ENCODE data around the gene DDX5. TPM values are rescaled to one million over a fixed set of nuclear protein-coding genes. Genes with fewer than 3 reads are reported as not detected.

The DDX5 gene
- total and polyA plus RNA-seq, 2 donors (not counting 1 experiment from before 2014, with no cell fraction given) = 439 to 598 TPM

GRCh38 chr17:64537488-64537887 lies 31.4 kb upstream of the DDX5 start:
- no peak for DNase-seq (ENCODE audit: low read depth in 2 of 2)
- no peak overlapping the region for H3K9ac ChIP-seq (ENCODE audit: insufficient read depth, low read length)
- TF ChIP-seq, protein P1, sequence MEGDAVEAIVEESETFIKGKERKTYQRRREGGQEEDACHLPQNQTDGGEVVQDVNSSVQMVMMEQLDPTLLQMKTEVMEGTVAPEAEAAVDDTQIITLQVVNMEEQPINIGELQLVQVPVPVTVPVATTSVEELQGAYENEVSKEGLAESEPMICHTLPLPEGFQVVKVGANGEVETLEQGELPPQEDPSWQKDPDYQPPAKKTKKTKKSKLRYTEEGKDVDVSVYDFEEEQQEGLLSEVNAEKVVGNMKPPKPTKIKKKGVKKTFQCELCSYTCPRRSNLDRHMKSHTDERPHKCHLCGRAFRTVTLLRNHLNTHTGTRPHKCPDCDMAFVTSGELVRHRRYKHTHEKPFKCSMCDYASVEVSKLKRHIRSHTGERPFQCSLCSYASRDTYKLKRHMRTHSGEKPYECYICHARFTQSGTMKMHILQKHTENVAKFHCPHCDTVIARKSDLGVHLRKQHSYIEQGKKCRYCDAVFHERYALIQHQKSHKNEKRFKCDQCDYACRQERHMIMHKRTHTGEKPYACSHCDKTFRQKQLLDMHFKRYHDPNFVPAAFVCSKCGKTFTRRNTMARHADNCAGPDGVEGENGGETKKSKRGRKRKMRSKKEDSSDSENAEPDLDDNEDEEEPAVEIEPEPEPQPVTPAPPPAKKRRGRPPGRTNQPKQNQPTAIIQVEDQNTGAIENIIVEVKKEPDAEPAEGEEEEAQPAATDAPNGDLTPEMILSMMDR (conservative IDR thresholded peaks at IDR 0.05 in 1 of 2, IDR thresholded peaks at IDR 0.05 in 1 of 2; ENCODE audit: low read depth in 1 of 2, low read length in 2 of 2) = no peak
- TF ChIP-seq EZH2 (IDR thresholded peaks at IDR 0.05; ENCODE audit: low read length, missing control alignments) = no peak

DNA sequence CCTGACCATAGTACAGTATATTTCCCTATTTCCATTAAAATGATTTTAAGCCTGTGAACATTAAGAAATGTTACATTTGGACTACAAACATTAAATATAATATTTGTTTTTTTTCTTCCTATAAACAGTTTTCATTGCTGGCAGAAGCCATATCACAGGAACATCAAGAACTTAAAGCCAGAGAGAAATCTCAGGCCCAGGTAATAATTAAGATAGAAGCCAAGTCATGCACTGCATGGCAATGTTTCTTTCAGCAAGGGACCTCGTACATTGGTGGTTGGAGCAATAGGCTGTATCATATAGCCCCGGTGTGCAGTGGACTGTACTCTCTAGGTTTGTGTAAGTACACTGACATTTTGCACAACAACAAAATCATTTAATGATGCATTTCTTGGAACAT lies 30.8 kb upstream of the DDX5 start:
- Histone ChIP-seq H3K4me2 (ENCODE audit: extremely low read depth, insufficient read depth, low read length) (no peak overlapping the region), H3K9me3 (ENCODE audit: control insufficient read depth, insufficient read depth, low read depth, low read length) (no peaks in the 10 kb centered on the region), H4K20me1 (ENCODE audit: control insufficient read depth, extremely low read depth, insufficient read depth, low read length) (no peaks in the 10 kb centered on the region), H3K27ac (ENCODE audit: insufficient read depth, low read length) (no peak overlapping the region), H3K79me2 (ENCODE audit: control insufficient read depth, insufficient read depth, low read length) (peaks cover 4% of the 10 kb centered on the region), H3K27me3 (ENCODE audit: control insufficient read depth, insufficient read depth, low read length) (no peaks in the 10 kb centered on the region), H3K4me3 (replicated peaks in 1 of 4; ENCODE audit: control extremely low read depth in 1 of 4, insufficient read depth in 1 of 4, low read depth in 3 of 4, low read length in 4 of 4) (no peak overlapping the region), H3K9ac (ENCODE audit: insufficient read depth, low read length) (no peak overlapping the region), H2AFZ (ENCODE audit: low read length) (no peak overlapping the region), H3K4me1 (ENCODE audit: control insufficient read depth, extremely low read depth, insufficient read depth, low read length) (no peaks in the 10 kb centered on the region), H3K36me3 (ENCODE audit: control insufficient read depth, insufficient read depth, low read length) (peaks cover 23% of the 10 kb centered on the region)
- no peak for DNase-seq (ENCODE audit: low read depth in 2 of 2)
- no peak for TF ChIP-seq EZH2 (IDR thresholded peaks at IDR 0.05; ENCODE audit: low read length, missing control alignments)
- TF ChIP-seq, protein P1 (conservative IDR thresholded peaks at IDR 0.05 in 1 of 2, IDR thresholded peaks at IDR 0.05 in 1 of 2; ENCODE audit: low read depth in 1 of 2, low read length in 2 of 2) = no peak

More at GRCh38 chr17:64537488-64537887, 31.4 kb upstream of the DDX5 start:
- no peak overlapping the region for H2AFZ ChIP-seq (ENCODE audit: low read length)
- no peaks in the 10 kb centered on the region for H3K27me3 ChIP-seq (ENCODE audit: control insufficient read depth, insufficient read depth, low read length)
- H3K79me2 ChIP-seq (ENCODE audit: control insufficient read depth, insufficient read depth, low read length) = peaks cover 6% of the 10 kb centered on the region
- no peaks in the 10 kb centered on the region for H4K20me1 ChIP-seq (ENCODE audit: control insufficient read depth, extremely low read depth, insufficient read depth, low read length)
- H3K4me3 ChIP-seq (replicated peaks in 1 of 4; ENCODE audit: control extremely low read depth in 1 of 4, insufficient read depth in 1 of 4, low read depth in 3 of 4, low read length in 4 of 4) = no peak overlapping the region
- no peaks in the 10 kb centered on the region for H3K4me1 ChIP-seq (ENCODE audit: control insufficient read depth, extremely low read depth, insufficient read depth, low read length)
- peaks cover 25% of the 10 kb centered on the region for H3K36me3 ChIP-seq (ENCODE audit: control insufficient read depth, insufficient read depth, low read length)
- no peaks in the 10 kb centered on the region for H3K9me3 ChIP-seq (ENCODE audit: control insufficient read depth, insufficient read depth, low read depth, low read length)
- H3K4me2 ChIP-seq (ENCODE audit: extremely low read depth, insufficient read depth, low read length) = no peak overlapping the region
- no peak overlapping the region for H3K27ac ChIP-seq (ENCODE audit: insufficient read depth, low read length)

DNA sequence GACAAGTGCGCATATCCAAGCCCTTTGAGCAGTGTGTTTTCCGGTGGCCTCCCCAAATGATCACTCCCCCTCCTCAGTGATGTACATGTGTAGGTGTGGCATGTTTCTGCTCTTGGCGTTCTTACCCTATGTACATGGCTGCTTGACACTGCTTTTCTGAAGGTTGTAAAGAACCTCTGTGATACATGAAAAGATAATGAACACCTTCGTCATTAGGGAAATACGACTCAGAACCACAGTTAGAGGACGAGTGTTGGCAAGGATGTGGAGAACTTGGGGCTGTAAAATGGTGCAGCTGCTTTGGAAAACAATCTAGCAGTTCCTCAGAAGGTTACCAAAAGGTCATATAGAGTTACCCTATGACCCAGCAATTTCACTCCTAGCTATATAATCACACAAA lies 29.3 kb upstream of the DDX5 start:
- H3K4me2 ChIP-seq (ENCODE audit: extremely low read depth, insufficient read depth, low read length) = no peak overlapping the region
- H4K20me1 ChIP-seq (ENCODE audit: control insufficient read depth, extremely low read depth, insufficient read depth, low read length) = no peaks in the 10 kb centered on the region
- peaks cover 19% of the 10 kb centered on the region for H3K36me3 ChIP-seq (ENCODE audit: control insufficient read depth, insufficient read depth, low read length)
- H3K4me3 ChIP-seq (replicated peaks in 1 of 4; ENCODE audit: control extremely low read depth in 1 of 4, insufficient read depth in 1 of 4, low read depth in 3 of 4, low read length in 4 of 4) = no peak overlapping the region
- peaks cover 4% of the 10 kb centered on the region for H3K79me2 ChIP-seq (ENCODE audit: control insufficient read depth, insufficient read depth, low read length)
- no peak overlapping the region for H3K9ac ChIP-seq (ENCODE audit: insufficient read depth, low read length)
- no peak for DNase-seq (ENCODE audit: low read depth in 2 of 2)
- no peak for TF ChIP-seq EZH2 (IDR thresholded peaks at IDR 0.05; ENCODE audit: low read length, missing control alignments)
- TF ChIP-seq, protein P1 (conservative IDR thresholded peaks at IDR 0.05 in 1 of 2, IDR thresholded peaks at IDR 0.05 in 1 of 2; ENCODE audit: low read depth in 1 of 2, low read length in 2 of 2) = no peak
- no peak overlapping the region for H3K27ac ChIP-seq (ENCODE audit: insufficient read depth, low read length)
- no peak overlapping the region for H2AFZ ChIP-seq (ENCODE audit: low read length)
- no peaks in the 10 kb centered on the region for H3K9me3 ChIP-seq (ENCODE audit: control insufficient read depth, insufficient read depth, low read depth, low read length)
- no peaks in the 10 kb centered on the region for H3K4me1 ChIP-seq (ENCODE audit: control insufficient read depth, extremely low read depth, insufficient read depth, low read length)
- no peaks in the 10 kb centered on the region for H3K27me3 ChIP-seq (ENCODE audit: control insufficient read depth, insufficient read depth, low read length)
